Measurements from ENCODE around the gene GOLM1.

GOLM1 gene

DNA sequence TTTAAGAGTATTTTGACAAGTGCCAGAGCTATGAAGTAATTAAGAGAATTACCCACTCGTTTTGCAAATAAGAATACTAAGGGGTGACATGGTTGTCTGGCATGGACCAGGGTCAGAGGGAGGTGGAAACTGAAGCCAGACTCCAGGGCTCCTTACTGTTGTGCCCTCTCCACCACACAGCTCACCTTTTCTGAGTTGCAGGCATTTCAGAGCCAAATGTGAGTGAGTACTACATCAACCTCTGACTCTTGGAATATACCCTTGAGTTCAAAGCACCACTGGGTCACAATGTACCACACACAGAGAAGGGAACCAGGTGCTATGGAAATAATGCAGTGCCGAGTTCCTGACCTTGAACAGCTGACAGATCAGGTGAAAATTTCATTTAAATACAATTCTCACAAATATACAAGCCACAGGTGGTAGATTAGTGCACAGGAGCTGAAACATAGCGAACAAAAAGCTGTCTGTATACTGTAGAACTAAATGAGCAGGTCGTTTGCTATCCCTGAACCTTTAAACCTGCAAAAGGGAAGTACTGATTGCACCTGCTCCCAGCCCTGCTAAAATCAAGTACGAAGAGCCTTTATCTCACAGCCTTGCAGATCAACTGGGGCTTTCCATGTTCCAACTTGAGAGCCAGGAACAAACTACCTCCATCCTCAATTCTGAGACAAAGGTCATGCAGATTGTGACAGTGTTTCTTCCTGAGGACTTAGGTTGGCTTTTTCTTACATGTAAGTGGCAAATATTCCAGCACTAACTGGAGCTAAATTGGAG is 57.0 kb downstream of the GOLM1 start:
- Histone ChIP-seq H3K9me3 (no peaks in the 10 kb centered on the region), H3K4me1 (ENCODE audit: control insufficient read depth in 1 of 2, insufficient read depth in 1 of 2, low read depth in 1 of 2, low read length in 1 of 2) (no peaks in the 10 kb centered on the region), H3K27me3 (no peaks in the 10 kb centered on the region), H3K4me3 (ENCODE audit: low read depth in 1 of 2, low read length in 1 of 2) (no peak overlapping the region), H3K36me3 (no peaks in the 10 kb centered on the region), H3K27ac (no peak overlapping the region)
- TF ChIP-seq, protein P1, sequence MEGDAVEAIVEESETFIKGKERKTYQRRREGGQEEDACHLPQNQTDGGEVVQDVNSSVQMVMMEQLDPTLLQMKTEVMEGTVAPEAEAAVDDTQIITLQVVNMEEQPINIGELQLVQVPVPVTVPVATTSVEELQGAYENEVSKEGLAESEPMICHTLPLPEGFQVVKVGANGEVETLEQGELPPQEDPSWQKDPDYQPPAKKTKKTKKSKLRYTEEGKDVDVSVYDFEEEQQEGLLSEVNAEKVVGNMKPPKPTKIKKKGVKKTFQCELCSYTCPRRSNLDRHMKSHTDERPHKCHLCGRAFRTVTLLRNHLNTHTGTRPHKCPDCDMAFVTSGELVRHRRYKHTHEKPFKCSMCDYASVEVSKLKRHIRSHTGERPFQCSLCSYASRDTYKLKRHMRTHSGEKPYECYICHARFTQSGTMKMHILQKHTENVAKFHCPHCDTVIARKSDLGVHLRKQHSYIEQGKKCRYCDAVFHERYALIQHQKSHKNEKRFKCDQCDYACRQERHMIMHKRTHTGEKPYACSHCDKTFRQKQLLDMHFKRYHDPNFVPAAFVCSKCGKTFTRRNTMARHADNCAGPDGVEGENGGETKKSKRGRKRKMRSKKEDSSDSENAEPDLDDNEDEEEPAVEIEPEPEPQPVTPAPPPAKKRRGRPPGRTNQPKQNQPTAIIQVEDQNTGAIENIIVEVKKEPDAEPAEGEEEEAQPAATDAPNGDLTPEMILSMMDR (IDR thresholded peaks at IDR 0.05), result no peak

DNA sequence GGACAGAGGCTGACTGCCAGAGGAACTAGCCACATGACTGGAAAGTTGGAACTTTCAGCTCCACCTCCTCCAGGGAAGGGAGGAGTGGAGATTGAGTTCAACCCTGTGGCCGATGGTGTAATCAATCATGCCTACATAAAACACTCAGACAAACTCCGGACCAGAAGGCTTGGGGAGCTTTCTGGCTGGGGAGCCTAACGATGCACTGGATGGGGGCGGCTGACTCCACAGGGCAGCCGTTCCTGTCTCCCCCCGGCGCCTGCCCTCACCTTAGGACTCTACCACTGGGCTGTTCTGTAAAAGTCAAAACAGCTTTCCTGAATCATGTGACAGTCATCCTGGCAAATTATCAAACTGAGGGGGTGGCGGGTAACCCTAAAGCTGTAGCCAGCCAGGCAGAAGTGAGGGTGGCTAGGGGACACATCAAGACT is 58.0 kb downstream of the GOLM1 start:
- Histone ChIP-seq H3K9me3 (no peaks in the 10 kb centered on the region), H3K36me3 (no peaks in the 10 kb centered on the region), H3K27me3 (no peaks in the 10 kb centered on the region), H3K27ac (no peak overlapping the region), H3K4me1 (ENCODE audit: control insufficient read depth in 1 of 2, insufficient read depth in 1 of 2, low read depth in 1 of 2, low read length in 1 of 2) (no peaks in the 10 kb centered on the region), H3K4me3 (ENCODE audit: low read depth in 1 of 2, low read length in 1 of 2) (no peak overlapping the region)
- TF ChIP-seq, protein P1 (IDR thresholded peaks at IDR 0.05), result no peak

DNA sequence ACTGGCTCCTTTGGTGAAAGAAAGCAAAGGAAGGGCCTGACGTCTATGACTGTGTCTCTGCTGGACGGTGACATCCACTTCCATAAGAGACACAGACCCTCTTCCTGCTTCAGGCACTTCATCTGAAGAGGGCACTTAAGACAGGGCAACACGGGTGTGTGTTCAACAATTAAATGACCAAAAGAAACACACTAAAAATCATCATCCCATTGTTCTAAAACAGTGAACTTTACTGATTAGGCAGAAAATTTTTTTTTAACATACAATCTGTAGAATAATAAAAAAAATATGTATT is 58.5 kb downstream of the GOLM1 start:
- Histone ChIP-seq H3K4me3 (ENCODE audit: low read depth in 1 of 2, low read length in 1 of 2) (no peak overlapping the region), H3K36me3 (no peaks in the 10 kb centered on the region), H3K27me3 (no peaks in the 10 kb centered on the region), H3K9me3 (no peaks in the 10 kb centered on the region), H3K27ac (no peak overlapping the region), H3K4me1 (ENCODE audit: control insufficient read depth in 1 of 2, insufficient read depth in 1 of 2, low read depth in 1 of 2, low read length in 1 of 2) (no peaks in the 10 kb centered on the region)
- TF ChIP-seq, protein P1 (IDR thresholded peaks at IDR 0.05), result no peak

DNA sequence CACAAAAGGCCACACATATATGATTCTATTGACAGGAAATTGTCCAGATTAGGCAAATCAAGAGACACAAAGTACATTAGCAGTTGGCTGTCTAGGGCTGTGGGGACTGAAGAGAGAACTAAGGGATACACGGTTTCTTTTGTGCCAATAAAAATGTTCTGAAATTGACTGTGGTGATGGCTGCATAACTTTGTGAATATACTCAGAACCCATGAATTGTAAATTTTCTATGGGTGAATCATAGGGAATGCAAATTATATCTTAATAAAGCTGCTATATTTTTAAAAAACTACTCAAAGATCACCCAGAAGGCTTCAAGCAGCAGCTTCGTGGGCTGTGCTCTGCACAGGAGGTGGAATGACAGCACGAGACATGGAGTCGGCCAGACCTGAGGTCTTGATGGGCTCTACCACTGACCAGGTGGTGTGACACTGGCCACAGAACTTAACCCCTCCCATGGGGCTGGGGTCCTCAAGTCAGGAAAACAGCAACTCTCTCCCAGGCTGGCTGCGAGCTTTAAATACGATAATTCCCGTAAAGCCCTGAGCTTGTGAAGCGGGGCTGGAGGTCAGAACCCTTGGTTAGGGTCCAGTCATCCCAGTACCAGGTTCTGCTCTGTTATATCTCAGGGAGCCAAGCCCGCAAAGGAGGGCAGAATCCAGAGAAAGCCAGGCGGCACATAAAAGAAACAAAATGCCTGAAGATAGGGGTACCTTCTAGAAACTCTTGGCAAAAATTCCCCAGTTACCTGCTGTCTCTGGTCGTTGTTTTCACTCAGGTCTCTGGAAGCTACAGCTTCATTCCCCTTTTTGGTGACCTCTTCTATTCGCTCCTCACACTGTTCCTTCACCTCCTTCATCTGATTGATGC is 59.1 kb downstream of the GOLM1 start:
- no peaks in the 10 kb centered on the region for H3K36me3 ChIP-seq
- H3K27me3 ChIP-seq, result no peaks in the 10 kb centered on the region
- H3K4me3 ChIP-seq (ENCODE audit: low read depth in 1 of 2, low read length in 1 of 2), result no peak overlapping the region
- TF ChIP-seq, protein P1 (IDR thresholded peaks at IDR 0.05), result no peak
- H3K4me1 ChIP-seq (ENCODE audit: control insufficient read depth in 1 of 2, insufficient read depth in 1 of 2, low read depth in 1 of 2, low read length in 1 of 2), result no peaks in the 10 kb centered on the region
- H3K27ac ChIP-seq, result no peak overlapping the region
- H3K9me3 ChIP-seq, result no peaks in the 10 kb centered on the region

DNA sequence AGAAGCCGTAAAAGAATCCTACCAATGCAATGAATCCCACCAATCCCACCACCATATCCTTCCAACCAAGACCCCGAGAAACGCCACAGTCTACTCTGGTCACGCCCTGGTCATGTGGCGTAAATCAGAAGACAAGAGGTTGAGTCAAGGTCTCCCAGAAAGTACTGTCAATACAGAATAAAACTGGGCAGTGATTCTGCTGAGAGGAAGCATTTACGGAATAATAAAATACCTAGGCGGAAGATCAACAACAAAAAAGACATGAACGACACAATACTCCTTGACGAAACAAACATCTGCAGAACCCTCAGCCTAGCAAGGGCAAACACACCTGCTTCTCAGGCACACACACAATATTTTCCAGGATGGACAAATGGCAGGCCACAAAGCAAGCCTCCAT is 62.8 kb downstream of the GOLM1 start:
- Histone ChIP-seq H3K36me3 (no peaks in the 10 kb centered on the region), H3K4me1 (ENCODE audit: control insufficient read depth in 1 of 2, insufficient read depth in 1 of 2, low read depth in 1 of 2, low read length in 1 of 2) (no peaks in the 10 kb centered on the region), H3K9me3 (no peaks in the 10 kb centered on the region), H3K27ac (no peak overlapping the region), H3K4me3 (ENCODE audit: low read depth in 1 of 2, low read length in 1 of 2) (no peak overlapping the region), H3K27me3 (no peaks in the 10 kb centered on the region)
- TF ChIP-seq, protein P1 (IDR thresholded peaks at IDR 0.05), result no peak
